Breast epithelium (tissue), 4 donors: ENCODE data around the gene OTUD3. TPM values are rescaled to one million over a fixed set of nuclear protein-coding genes. Genes with fewer than 3 reads are reported as not detected.

Source experiments
- DNase-seq, 2 donors: peaks; one replicate each; pipeline ENCODE4 v3.0.0-alpha.2; 2019; ENCODE audit warnings: low spot score in 2 of 2
- H3K27ac ChIP-seq, 2 donors: fragments of 200-600 bp; sonication (generic) in 1 of 2; one replicate each; pipeline ENCODE4 v1.5.1; 2016 to 2019; ENCODE audit warnings: mild to moderate bottlenecking in 1 of 2
- H3K27me3 ChIP-seq, 2 donors: fragments of 200-600 bp; sonication (generic) in 1 of 2; one replicate each; pipeline versions ENCODE4 v1.5.1 to v1.6.0; 2017 to 2019; ENCODE audit warnings: control low read depth in 1 of 2, mild to moderate bottlenecking in 1 of 2
- H3K36me3 ChIP-seq: fragments of 200-600 bp; one replicate; pipeline ENCODE4 v1.5.1; 2019
- H3K4me1 ChIP-seq, 2 donors: fragments of 200-600 bp; sonication (generic); one replicate each; pipeline ENCODE4 v1.5.1; 2016 to 2019; ENCODE audit warnings: control low read depth in 1 of 2
- H3K4me3 ChIP-seq, 3 donors: fragments of 200-600 bp; sonication (generic); 1 replicate in 2 of 3; 2 replicates in 1 of 3; pipeline ENCODE4 v1.5.1; 2016 to 2019; ENCODE audit warnings: mild to moderate bottlenecking in 3 of 3, moderate library complexity in 2 of 3
- H3K9me3 ChIP-seq, 2 donors: fragments of 200-600 bp; sonication (generic) in 1 of 2; one replicate each; pipeline ENCODE4 v1.5.1; 2016 to 2019; ENCODE audit warnings: control low read depth in 1 of 2
- CTCF ChIP-seq, 3 donors: fragments of 450-650 bp; IDR thresholded peaks; one replicate each; pipeline ENCODE4 v1.5.1; 2016 to 2017; ENCODE audit warnings: antibody characterized with exemption in 3 of 3, mild to moderate bottlenecking in 3 of 3, moderate library complexity in 3 of 3
- POLR2A ChIP-seq: fragments of 450-650 bp; IDR thresholded peaks from one replicate; pipeline ENCODE4 v1.6.1; 2016; ENCODE audit warnings: antibody characterized with exemption, mild to moderate bottlenecking, moderate library complexity
- POLR2AphosphoS5 ChIP-seq, 3 donors: sonication (generic); formaldehyde crosslinking; IDR thresholded peaks; one replicate each; pipeline ENCODE4 v1.6.1; 2017; ENCODE audit warnings: antibody characterized with exemption in 3 of 3
- intact Hi-C: fragments of 100-400 bp; cut with DNase I; formaldehyde crosslinking; loops from one replicate; pipeline ENCODE4 v1.15.1; 2023; ENCODE audit warnings: low total_unique reads
- total RNA-seq, 3 donors: library from RNA; depleted of rRNA; stranded (reverse); fragments of >200 nt; gene quantifications; one replicate each; pipeline ENCODE4 v1.1.0, GENCODE V29; 2016

OTUD3 gene
- total RNA-seq, 3 donors from 2014 or later: 5.8 to 11.1 (median 8.5) TPM

- no peaks in the 10 kb centered on the region for H3K4me1 ChIP-seq
- no peak for TF ChIP-seq POLR2A
- no peak for TF ChIP-seq CTCF (IDR thresholded peaks at IDR 0.05)
- TF ChIP-seq POLR2AphosphoS5 (IDR thresholded peaks at IDR 0.05): no peak
- intact Hi-C loops: no loop called here
- DNase-seq: no peak
- H3K4me3 ChIP-seq: no peak overlapping the region
- H3K9me3 ChIP-seq: no peaks in the 10 kb centered on the region
- no peak overlapping the region for H3K27ac ChIP-seq
- H3K27me3 ChIP-seq: no peaks in the 10 kb centered on the region
- no peaks in the 10 kb centered on the region for H3K36me3 ChIP-seq
These were observed 59.0 kb downstream of the OTUD3 start for GRCh38 chr1:19941206-19941568.

GRCh38 chr1:19942088-19942487 lies 59.9 kb downstream of the OTUD3 start:
- intact Hi-C loops: no loop called here
- no peaks in the 10 kb centered on the region for H3K27me3 ChIP-seq
- H3K9me3 ChIP-seq: no peaks in the 10 kb centered on the region
- no peak overlapping the region for H3K27ac ChIP-seq
- H3K36me3 ChIP-seq: no peaks in the 10 kb centered on the region
- H3K4me3 ChIP-seq: no peak overlapping the region
- TF ChIP-seq POLR2A (no peak), CTCF (IDR thresholded peaks at IDR 0.05) (no peak), POLR2AphosphoS5 (IDR thresholded peaks at IDR 0.05) (no peak)
- no peaks in the 10 kb centered on the region for H3K4me1 ChIP-seq
- DNase-seq: no peak

- no peaks in the 10 kb centered on the region for H3K9me3 ChIP-seq
- TF ChIP-seq CTCF (IDR thresholded peaks at IDR 0.05) (no peak), POLR2AphosphoS5 (IDR thresholded peaks at IDR 0.05) (no peak), POLR2A (no peak)
- no peaks in the 10 kb centered on the region for H3K4me1 ChIP-seq
- no peak overlapping the region for H3K4me3 ChIP-seq
- H3K27ac ChIP-seq: no peak overlapping the region
- intact Hi-C loops: no loop called here
- H3K27me3 ChIP-seq: no peaks in the 10 kb centered on the region
- H3K36me3 ChIP-seq: no peaks in the 10 kb centered on the region
- DNase-seq: no peak
These were observed 60.5 kb downstream of the OTUD3 start for GRCh38 chr1:19942657-19943056.

GRCh38 chr1:19945914-19946313 lies 63.7 kb downstream of the OTUD3 start:
- DNase-seq: no peak
- Histone ChIP-seq H3K9me3 (no peaks in the 10 kb centered on the region), H3K36me3 (no peaks in the 10 kb centered on the region), H3K27ac (no peak overlapping the region), H3K27me3 (no peaks in the 10 kb centered on the region), H3K4me3 (no peak overlapping the region), H3K4me1 (no peaks in the 10 kb centered on the region)
- TF ChIP-seq POLR2A: no peak
- no peak for TF ChIP-seq CTCF (IDR thresholded peaks at IDR 0.05)
- TF ChIP-seq POLR2AphosphoS5 (IDR thresholded peaks at IDR 0.05): no peak
- intact Hi-C loops: no loop called here

- H3K9me3 ChIP-seq: no peaks in the 10 kb centered on the region
- intact Hi-C loops: no loop called here
- no peaks in the 10 kb centered on the region for H3K4me1 ChIP-seq
- H3K4me3 ChIP-seq: no peak overlapping the region
- no peak for DNase-seq
- no peaks in the 10 kb centered on the region for H3K36me3 ChIP-seq
- TF ChIP-seq POLR2A: no peak
- no peak for TF ChIP-seq POLR2AphosphoS5 (IDR thresholded peaks at IDR 0.05)
- no peak for TF ChIP-seq CTCF (IDR thresholded peaks at IDR 0.05)
- no peak overlapping the region for H3K27ac ChIP-seq
- H3K27me3 ChIP-seq: no peaks in the 10 kb centered on the region
These were observed 64.1 kb downstream of the OTUD3 start for GRCh38 chr1:19946331-19946751.
